ENCODE results near the gene DCHS2. TPM values are rescaled to one million over a fixed set of nuclear protein-coding genes. Genes with fewer than 3 reads are reported as not detected.

The DCHS2 gene
- total RNA-seq, 4 donors from 2014 or later: 0.40 to 1.4 (median 0.61) TPM

GRCh38 chr4:154450966-154451365 is 40.6 kb downstream of the DCHS2 start:
- 88 to 100% methylated on average over 1 of the region's 1 CpG for WGBS, 2 donors
- TF ChIP-seq POLR2A (IDR thresholded peaks at IDR 0.05) (no peak), CTCF (IDR thresholded peaks at IDR 0.05) (no peak)

GRCh38 chr4:154444958-154445357 is 46.6 kb downstream of the DCHS2 start:
- Histone ChIP-seq H3K4me3 (replicated peaks in 1 of 3) (no peak overlapping the region), H3K4me1 (no peaks in the 10 kb centered on the region), H3K36me3 (no peaks in the 10 kb centered on the region), H3K9me3 (no peaks in the 10 kb centered on the region), H3K27me3 (no peaks in the 10 kb centered on the region), H3K27ac (no peak overlapping the region)
- TF ChIP-seq CTCF (IDR thresholded peaks at IDR 0.05): no peak
- no peak for TF ChIP-seq POLR2A (IDR thresholded peaks at IDR 0.05)
- no peak for DNase-seq
- intact Hi-C loops (cut with DNase I): no loop called here
- 77 to 78% methylated on average over 2 of the region's 2 CpGs for WGBS, 2 donors

More at GRCh38 chr4:154450966-154451365, 40.6 kb downstream of the DCHS2 start:
- no peak for DNase-seq
- no peak overlapping the region for H3K27ac ChIP-seq
- H3K9me3 ChIP-seq: no peaks in the 10 kb centered on the region
- H3K36me3 ChIP-seq: no peaks in the 10 kb centered on the region
- no peaks in the 10 kb centered on the region for H3K4me1 ChIP-seq
- intact Hi-C loops (cut with DNase I): no loop called here
- no peaks in the 10 kb centered on the region for H3K27me3 ChIP-seq
- H3K4me3 ChIP-seq (replicated peaks in 1 of 3): no peak overlapping the region

- intact Hi-C loops (cut with DNase I): no loop called here
- Histone ChIP-seq H3K27ac (no peak overlapping the region), H3K27me3 (no peaks in the 10 kb centered on the region), H3K36me3 (no peaks in the 10 kb centered on the region), H3K4me3 (replicated peaks in 1 of 3) (no peak overlapping the region), H3K4me1 (no peaks in the 10 kb centered on the region), H3K9me3 (no peaks in the 10 kb centered on the region)
- TF ChIP-seq POLR2A (IDR thresholded peaks at IDR 0.05): no peak
- no peak for DNase-seq
- WGBS, 2 donors: 93 to 97% methylated on average over 3 of the region's 3 CpGs
Observed at GRCh38 chr4:154441982-154442381, 49.6 kb downstream of the DCHS2 start.

GRCh38 chr4:154441124-154441523 is 50.5 kb downstream of the DCHS2 start:
- no peak for TF ChIP-seq CTCF (IDR thresholded peaks at IDR 0.05)
- TF ChIP-seq POLR2A (IDR thresholded peaks at IDR 0.05): no peak
- intact Hi-C loops (cut with DNase I): no loop called here
- no peaks in the 10 kb centered on the region for H3K27me3 ChIP-seq
- no peak for DNase-seq
- H3K4me3 ChIP-seq (replicated peaks in 1 of 3): no peak overlapping the region
- H3K9me3 ChIP-seq: no peaks in the 10 kb centered on the region
- 67 to 81% methylated on average over 1 of the region's 1 CpG for WGBS, 2 donors
- H3K4me1 ChIP-seq: no peaks in the 10 kb centered on the region
- no peak overlapping the region for H3K27ac ChIP-seq
- no peaks in the 10 kb centered on the region for H3K36me3 ChIP-seq

GRCh38 chr4:154439224-154439623 is 52.4 kb downstream of the DCHS2 start:
- Histone ChIP-seq H3K27me3 (no peaks in the 10 kb centered on the region), H3K27ac (no peak overlapping the region), H3K4me3 (replicated peaks in 1 of 3) (no peak overlapping the region), H3K4me1 (no peaks in the 10 kb centered on the region), H3K9me3 (no peaks in the 10 kb centered on the region), H3K36me3 (no peaks in the 10 kb centered on the region)
- DNase-seq: no peak
- intact Hi-C loops (cut with DNase I): no loop called here
- WGBS, 2 donors: 32 to 54% methylated on average over 1 of the region's 1 CpG
- no peak for TF ChIP-seq CTCF (IDR thresholded peaks at IDR 0.05)
- TF ChIP-seq POLR2A (IDR thresholded peaks at IDR 0.05): no peak

- no peaks in the 10 kb centered on the region for H3K36me3 ChIP-seq
- 74 to 77% methylated on average over 1 of the region's 1 CpG for WGBS, 2 donors
- no peak for DNase-seq
- TF ChIP-seq CTCF (IDR thresholded peaks at IDR 0.05) (no peak), POLR2A (IDR thresholded peaks at IDR 0.05) (no peak)
- H3K4me3 ChIP-seq (replicated peaks in 1 of 3): no peak overlapping the region
- peaks cover 5% of the 10 kb centered on the region for H3K9me3 ChIP-seq
- intact Hi-C loops (cut with DNase I): no loop called here
- H3K27ac ChIP-seq: no peak overlapping the region
- no peaks in the 10 kb centered on the region for H3K27me3 ChIP-seq
- no peaks in the 10 kb centered on the region for H3K4me1 ChIP-seq
Observed at GRCh38 chr4:154435895-154436294, 55.7 kb downstream of the DCHS2 start.
